ENCODE data around the gene ASB16. TPM values are rescaled to one million over a fixed set of nuclear protein-coding genes. Genes with fewer than 3 reads are reported as not detected.

ASB16 gene
- total and polyA plus RNA-seq, 9 of the 15 experiments (the other 6 are each of a cell fraction or from before 2014, with no cell fraction given), result 0.03 to 0.07 TPM; not detected in 7

GRCh38 chr17:44220213-44221083 lies 49.9 kb downstream of the ASB16 start (continued):
- TF ChIP-seq FOXP4 (CRISPR knock-in tag; IDR thresholded peaks at IDR 0.05; ENCODE audit: borderline replicate concordance), result no peak
- TF ChIP-seq PHTF2 (CRISPR knock-in tag; IDR thresholded peaks at IDR 0.05), result no peak
- TF ChIP-seq NRF1 (conservative IDR thresholded peaks at IDR 0.05 in 1 of 2, IDR thresholded peaks at IDR 0.05 in 1 of 2), result no peak; a peak in 1 of 4 replicates
- TF ChIP-seq ZNF124 (CRISPR knock-in tag; IDR thresholded peaks at IDR 0.05), result no peak
- no peak for TF ChIP-seq RBM34 (IDR thresholded peaks at IDR 0.05; ENCODE audit: borderline replicate concordance, insufficient read depth, low read length)
- TF ChIP-seq ATF4 (CRISPR knock-in tag; IDR thresholded peaks at IDR 0.05), result no peak
- no peak for TF ChIP-seq ZBTB26 (CRISPR knock-in tag; IDR thresholded peaks at IDR 0.05)
- no peak for TF ChIP-seq THRAP3 (IDR thresholded peaks at IDR 0.05; ENCODE audit: borderline replicate concordance)
- TF ChIP-seq ZNF398 (CRISPR knock-in tag; IDR thresholded peaks at IDR 0.05), result no peak
- TF ChIP-seq PHF21A (IDR thresholded peaks at IDR 0.05; ENCODE audit: borderline replicate concordance, low read depth), result no peak
- no peak for TF ChIP-seq ZBTB2 (IDR thresholded peaks at IDR 0.05)
